H1 (cell line): ENCODE measurements around the gene CRYBB1. TPM values are rescaled to one million over a fixed set of nuclear protein-coding genes. Genes with fewer than 3 reads are reported as not detected.

Experiments
- ATF3 ChIP-seq: IDR thresholded peaks from 2 replicates; pipeline ENCODE4 v1.6.1; 2011; ENCODE audit warnings: low read depth, mild to moderate bottlenecking, low read length; ENCODE audit not compliant: insufficient read depth
- SP1 ChIP-seq: IDR thresholded peaks from 2 replicates; pipeline ENCODE4 v1.6.1; 2011; ENCODE audit warnings: low read depth, low read length
- polyA plus RNA-seq, 7 experiments: library from polyadenylated mRNA; depleted of rRNA in 3 of 7; stranded (reverse) in 5 of 7; unstranded in 2 of 7; fragments of >200 nt in 5 of 7; fragments of 200-250 nt in 2 of 7; gene quantifications; 1 replicate in 5 of 7; 2 replicates in 1 of 7; 4 replicates in 1 of 7; pipeline versions ENCODE4 v1.2.1 to v1.2.3, GENCODE V29; 2011 to 2013; ENCODE audit warnings: missing spikeins in 2 of 7, mixed read lengths in 2 of 7
- total RNA-seq: library from RNA; stranded (reverse); fragmentation: NEBNext Ultra II Directional; extraction: Animal tissue kit (Norgen Biotek cat#: 25700); gene quantifications from 2 replicates; pipeline ENCODE4 v1.2.1, GENCODE V29; 2021

The CRYBB1 gene
- total and polyA plus RNA-seq, 2 of the 8 experiments (the other 6 are each of a cell fraction or from before 2014, with no cell fraction given), result 1.7 to 6.0 TPM

- TF ChIP-seq SP1 (no peak), ATF3 (no peak)
Observed at GRCh38 chr22:26665813-26666231, 48.0 kb upstream of the CRYBB1 start (continued).
